ENCODE data around the gene TCTN2. TPM values are rescaled to one million over a fixed set of nuclear protein-coding genes. Genes with fewer than 3 reads are reported as not detected.

Gene TCTN2
- total and polyA plus RNA-seq, 2 experiments from 2014 or later: 2.9 to 4.7 TPM

DNA sequence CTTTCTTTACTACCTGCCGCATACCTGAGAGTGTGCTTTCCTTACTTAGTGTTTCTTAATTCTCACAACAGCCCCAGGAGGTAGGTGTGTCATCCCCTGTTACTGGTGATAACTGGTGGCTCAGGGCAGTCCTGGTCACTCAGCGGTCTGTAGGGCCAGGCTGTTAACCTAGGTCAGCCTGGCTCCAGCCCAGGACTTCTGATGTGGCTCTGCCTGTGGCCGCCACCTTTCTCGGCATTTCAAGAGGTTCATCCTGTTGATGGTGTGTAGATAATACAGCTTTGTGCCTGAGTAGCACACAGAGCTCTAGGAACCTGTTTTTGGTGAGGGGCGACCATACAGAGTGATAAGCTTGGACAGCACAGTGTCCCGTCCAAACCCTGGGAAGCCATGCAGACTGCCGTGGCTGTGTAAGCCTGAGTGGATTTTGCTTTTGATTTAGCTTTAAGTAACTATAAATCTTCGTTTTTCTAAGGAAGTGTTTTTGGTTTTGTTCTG is 79.3 kb downstream of the TCTN2 start:
- Histone ChIP-seq H4K20me1 (ENCODE audit: insufficient read depth, poor library complexity, severe bottlenecking) (no peaks in the 10 kb centered on the region), H3K9me3 (ENCODE audit: low read depth) (no peaks in the 10 kb centered on the region), H3K4me1 (ENCODE audit: insufficient read depth) (no peaks in the 10 kb centered on the region), H3K27ac (no peak overlapping the region), H3K27me3 (no peaks in the 10 kb centered on the region), H3K4me3 (no peak overlapping the region), H3K36me3 (replicated peaks; ENCODE audit: insufficient read depth, low read depth) (no peaks in the 10 kb centered on the region), H3K4me2 (no peak overlapping the region), H3K79me2 (no peaks in the 10 kb centered on the region), H2AFZ (no peak overlapping the region), H3K9me2 (replicated peaks; ENCODE audit: insufficient read depth) (no peaks in the 10 kb centered on the region)
- no peak for DNase-seq (ENCODE audit: low spot score)
- WGBS (ENCODE audit: low lambda C conversion rate, missing lambda C conversion rate): 95% methylated on average over 8 of the region's 8 CpGs
- no peak for TF ChIP-seq EZH2phosphoT487 (IDR thresholded peaks at IDR 0.05; ENCODE audit: low read depth, severe bottlenecking, unreplicated experiment)
- TF ChIP-seq, protein P1, sequence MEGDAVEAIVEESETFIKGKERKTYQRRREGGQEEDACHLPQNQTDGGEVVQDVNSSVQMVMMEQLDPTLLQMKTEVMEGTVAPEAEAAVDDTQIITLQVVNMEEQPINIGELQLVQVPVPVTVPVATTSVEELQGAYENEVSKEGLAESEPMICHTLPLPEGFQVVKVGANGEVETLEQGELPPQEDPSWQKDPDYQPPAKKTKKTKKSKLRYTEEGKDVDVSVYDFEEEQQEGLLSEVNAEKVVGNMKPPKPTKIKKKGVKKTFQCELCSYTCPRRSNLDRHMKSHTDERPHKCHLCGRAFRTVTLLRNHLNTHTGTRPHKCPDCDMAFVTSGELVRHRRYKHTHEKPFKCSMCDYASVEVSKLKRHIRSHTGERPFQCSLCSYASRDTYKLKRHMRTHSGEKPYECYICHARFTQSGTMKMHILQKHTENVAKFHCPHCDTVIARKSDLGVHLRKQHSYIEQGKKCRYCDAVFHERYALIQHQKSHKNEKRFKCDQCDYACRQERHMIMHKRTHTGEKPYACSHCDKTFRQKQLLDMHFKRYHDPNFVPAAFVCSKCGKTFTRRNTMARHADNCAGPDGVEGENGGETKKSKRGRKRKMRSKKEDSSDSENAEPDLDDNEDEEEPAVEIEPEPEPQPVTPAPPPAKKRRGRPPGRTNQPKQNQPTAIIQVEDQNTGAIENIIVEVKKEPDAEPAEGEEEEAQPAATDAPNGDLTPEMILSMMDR (IDR thresholded peaks at IDR 0.05; ENCODE audit: poor library complexity): no peak
- TF ChIP-seq EZH2 (IDR thresholded peaks at IDR 0.05; ENCODE audit: borderline replicate concordance): no peak

DNA sequence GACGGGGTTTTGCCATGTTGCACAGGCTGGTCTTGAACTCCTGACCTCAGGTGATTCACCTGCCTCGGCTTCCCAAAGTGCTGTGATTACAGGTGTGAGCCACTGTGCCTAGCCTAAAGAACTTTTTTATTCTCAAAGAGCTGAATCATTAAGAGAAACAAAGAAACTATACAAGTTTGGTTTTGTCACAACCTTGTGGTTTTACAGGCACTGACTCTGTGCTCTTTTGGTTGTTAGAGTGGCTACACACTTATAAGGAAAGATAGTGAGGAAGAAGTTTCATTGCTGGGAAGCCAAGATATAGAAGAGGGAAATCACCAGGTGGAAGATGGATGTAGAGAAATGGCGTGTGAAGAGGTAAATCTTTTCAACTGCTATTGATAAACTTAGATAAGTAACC is 81.1 kb downstream of the TCTN2 start:
- 94% methylated on average over 3 of the region's 3 CpGs for WGBS (ENCODE audit: low lambda C conversion rate, missing lambda C conversion rate)
- Histone ChIP-seq H3K4me2 (no peak overlapping the region), H3K4me1 (ENCODE audit: insufficient read depth) (no peaks in the 10 kb centered on the region), H3K36me3 (replicated peaks; ENCODE audit: insufficient read depth, low read depth) (no peaks in the 10 kb centered on the region), H4K20me1 (ENCODE audit: insufficient read depth, poor library complexity, severe bottlenecking) (no peaks in the 10 kb centered on the region), H3K9me3 (ENCODE audit: low read depth) (no peaks in the 10 kb centered on the region), H3K4me3 (no peak overlapping the region), H2AFZ (no peak overlapping the region), H3K27me3 (no peaks in the 10 kb centered on the region), H3K9me2 (replicated peaks; ENCODE audit: insufficient read depth) (no peaks in the 10 kb centered on the region), H3K27ac (no peak overlapping the region), H3K79me2 (no peaks in the 10 kb centered on the region)
- TF ChIP-seq, protein P1 (IDR thresholded peaks at IDR 0.05; ENCODE audit: poor library complexity): no peak
- no peak for TF ChIP-seq EZH2phosphoT487 (IDR thresholded peaks at IDR 0.05; ENCODE audit: low read depth, severe bottlenecking, unreplicated experiment)
- TF ChIP-seq EZH2 (IDR thresholded peaks at IDR 0.05; ENCODE audit: borderline replicate concordance): no peak
- DNase-seq (ENCODE audit: low spot score): no peak

DNA sequence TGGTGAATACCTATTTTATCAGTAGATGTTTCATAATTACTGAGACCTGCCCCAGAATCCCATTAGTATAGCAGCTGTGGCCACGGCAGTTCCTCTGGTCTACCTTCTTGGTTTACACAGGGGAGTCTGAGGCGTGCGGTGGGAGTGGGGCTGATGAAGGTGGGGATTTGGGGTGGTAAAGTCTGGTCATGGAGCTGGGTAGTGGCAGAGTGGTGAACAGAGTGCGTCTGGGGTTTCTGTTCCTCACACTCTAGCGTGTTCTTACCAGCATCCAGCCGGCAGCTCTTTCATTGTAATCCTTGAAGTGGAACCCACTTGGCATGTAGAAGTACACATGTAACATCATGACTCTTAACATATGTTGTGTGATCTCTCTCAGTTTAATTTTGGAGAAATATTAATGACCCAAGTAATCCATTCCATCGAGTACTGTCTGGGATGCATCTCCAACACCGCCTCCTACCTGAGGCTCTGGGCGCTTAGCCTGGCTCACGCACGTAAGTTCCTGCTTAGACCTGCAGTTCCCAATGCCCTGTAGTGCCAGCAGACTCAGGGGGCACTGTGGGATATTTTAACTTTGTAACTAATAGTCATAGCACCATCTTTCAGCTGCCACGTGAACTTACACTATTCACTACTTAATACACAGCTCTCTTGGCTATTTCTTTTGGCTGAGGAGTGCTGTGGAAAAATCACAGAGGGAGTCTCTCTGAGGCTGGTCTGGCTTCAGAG is 83.3 kb downstream of the TCTN2 start:
- Histone ChIP-seq H3K36me3 (replicated peaks; ENCODE audit: insufficient read depth, low read depth) (no peaks in the 10 kb centered on the region), H4K20me1 (ENCODE audit: insufficient read depth, poor library complexity, severe bottlenecking) (no peaks in the 10 kb centered on the region), H3K27ac (no peak overlapping the region), H2AFZ (no peak overlapping the region), H3K27me3 (no peaks in the 10 kb centered on the region), H3K9me2 (replicated peaks; ENCODE audit: insufficient read depth) (no peaks in the 10 kb centered on the region), H3K4me1 (ENCODE audit: insufficient read depth) (no peaks in the 10 kb centered on the region), H3K4me3 (no peak overlapping the region), H3K79me2 (no peaks in the 10 kb centered on the region), H3K9me3 (ENCODE audit: low read depth) (no peaks in the 10 kb centered on the region), H3K4me2 (no peak overlapping the region)
- DNase-seq (ENCODE audit: low spot score): no peak
- TF ChIP-seq EZH2phosphoT487 (IDR thresholded peaks at IDR 0.05; ENCODE audit: low read depth, severe bottlenecking, unreplicated experiment) (no peak), EZH2 (IDR thresholded peaks at IDR 0.05; ENCODE audit: borderline replicate concordance) (no peak)
- TF ChIP-seq, protein P1 (IDR thresholded peaks at IDR 0.05; ENCODE audit: poor library complexity): no peak
- WGBS (ENCODE audit: low lambda C conversion rate, missing lambda C conversion rate): 98% methylated on average over 12 of the region's 12 CpGs

Data from hepatocyte (in vitro differentiated cells).